GM21723 (cell line): ENCODE results near the gene CD69.
"Not testable (repeated sequence)": the region's sequence is repeated elsewhere in the genome, so short reads cannot be mapped to it uniquely, and the experiment has no call there.

Source experiments
- ATAC-seq: cut with Tn5 transposase; IDR thresholded peaks from one replicate; pipeline ENCODE4 v1.9.1; 2021; ENCODE audit warnings: mild to moderate bottlenecking, moderate library complexity; ENCODE audit not compliant: unreplicated experiment

The CD69 gene

GRCh38 chr12:9724023-9724422 is 36.7 kb downstream of the CD69 start:
- ATAC-seq = no peak

GRCh38 chr12:9721394-9722092 is 39.2 kb downstream of the CD69 start:
- ATAC-seq = peak; percentile 58

DNA sequence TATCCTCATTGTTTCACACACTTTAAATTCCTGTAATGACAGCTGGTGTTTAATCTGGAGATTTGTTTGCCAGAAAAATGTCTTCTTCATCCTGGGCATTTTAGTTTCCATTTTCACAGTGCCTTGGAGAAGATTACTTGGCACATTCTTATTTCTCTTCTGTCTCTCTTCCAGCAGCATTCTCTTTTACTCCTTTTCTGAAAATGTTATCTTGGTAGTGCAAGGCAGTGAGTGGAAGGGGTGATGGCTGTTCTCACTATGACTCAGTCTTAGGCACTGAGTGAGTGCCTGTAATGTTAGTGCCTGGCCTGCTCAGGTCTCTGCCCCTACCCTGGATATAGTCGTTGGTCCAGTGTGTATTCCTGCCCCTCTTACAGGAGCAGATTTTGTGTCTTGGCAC is 40.9 kb downstream of the CD69 start:
- no peak for ATAC-seq

DNA sequence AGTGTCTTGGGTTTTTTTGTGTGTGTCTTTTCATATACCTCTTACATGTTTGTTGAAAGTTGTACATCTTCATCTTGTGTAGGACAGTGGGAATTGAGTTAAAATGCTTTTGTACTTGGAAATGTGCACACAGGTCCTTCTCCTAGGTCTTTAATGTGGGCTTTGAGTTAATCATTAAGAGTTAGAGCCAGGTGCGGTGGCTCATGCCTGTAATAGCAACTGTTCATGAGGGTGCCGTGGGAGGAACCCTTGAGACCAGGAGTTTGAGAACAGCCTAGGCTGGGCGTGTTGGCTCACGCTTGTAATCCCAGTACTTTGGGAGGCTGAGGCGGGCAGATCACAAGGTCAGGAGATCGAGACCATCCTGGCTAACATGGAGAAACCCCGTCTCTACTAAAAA is 41.7 kb downstream of the CD69 start:
- no peak for ATAC-seq

GRCh38 chr12:9717070-9717925 is 43.4 kb downstream of the CD69 start:
- ATAC-seq = no peak

- peak; percentile 73 for ATAC-seq
Measured at GRCh38 chr12:9713032-9713558, 47.6 kb downstream of the CD69 start.

DNA sequence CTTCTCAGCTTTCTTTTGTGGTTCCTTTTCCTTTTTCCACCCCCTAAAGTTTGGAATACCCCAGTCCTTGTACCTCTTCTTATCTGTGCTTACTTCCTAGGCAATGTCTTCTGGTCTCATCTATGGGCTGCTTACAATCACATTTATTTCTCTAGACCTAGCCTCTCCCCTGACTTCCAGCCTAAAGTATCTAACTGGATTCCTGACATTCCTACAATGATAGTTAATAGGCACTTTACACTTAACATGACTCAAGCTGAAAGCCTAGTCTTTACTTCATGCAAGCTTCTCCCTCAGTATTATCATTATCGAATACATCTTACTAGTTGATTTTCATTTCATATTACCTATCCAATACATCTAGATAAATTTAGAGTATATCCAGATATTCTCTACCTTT is 49.0 kb downstream of the CD69 start:
- ATAC-seq = no peak

DNA sequence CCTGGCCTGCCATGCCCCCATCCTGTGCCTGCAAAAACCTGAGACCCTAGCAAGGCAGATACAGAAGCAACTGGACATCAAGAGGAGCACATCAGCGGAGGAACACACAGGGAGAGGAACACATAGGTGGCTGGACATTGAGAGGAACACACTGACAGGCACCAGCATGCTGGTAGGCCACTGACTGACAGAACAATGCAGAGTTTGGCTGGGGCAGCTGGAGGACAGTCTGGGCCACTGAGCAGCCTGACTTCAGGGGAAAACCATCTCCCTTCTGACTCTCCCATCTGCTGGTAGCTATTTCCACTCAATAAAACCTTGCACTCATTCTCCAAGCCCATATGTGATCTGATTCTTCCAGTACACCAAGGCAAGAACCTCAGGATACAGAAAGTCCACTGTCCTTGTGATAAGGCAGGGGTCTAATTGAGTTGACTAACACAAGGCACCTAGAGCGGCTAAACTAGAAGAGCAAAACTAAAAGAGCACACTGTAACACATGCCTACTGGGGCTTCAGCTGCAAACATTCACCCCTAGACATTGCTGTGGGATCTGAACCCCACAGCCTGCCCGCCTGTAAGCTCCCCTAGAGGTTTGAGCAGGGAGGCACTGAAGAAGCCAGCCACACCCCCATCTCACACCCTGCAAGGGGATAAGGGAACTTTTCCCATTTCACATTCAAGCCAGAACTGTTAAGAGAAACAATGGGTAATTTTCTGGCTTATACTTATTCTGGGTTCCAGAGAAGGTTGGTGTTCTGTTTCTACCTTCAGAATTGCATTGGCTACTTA is 49.9 kb downstream of the CD69 start:
- ATAC-seq = no peak

GRCh38 chr12:9708853-9709252 is 51.8 kb downstream of the CD69 start:
- no peak for ATAC-seq

DNA sequence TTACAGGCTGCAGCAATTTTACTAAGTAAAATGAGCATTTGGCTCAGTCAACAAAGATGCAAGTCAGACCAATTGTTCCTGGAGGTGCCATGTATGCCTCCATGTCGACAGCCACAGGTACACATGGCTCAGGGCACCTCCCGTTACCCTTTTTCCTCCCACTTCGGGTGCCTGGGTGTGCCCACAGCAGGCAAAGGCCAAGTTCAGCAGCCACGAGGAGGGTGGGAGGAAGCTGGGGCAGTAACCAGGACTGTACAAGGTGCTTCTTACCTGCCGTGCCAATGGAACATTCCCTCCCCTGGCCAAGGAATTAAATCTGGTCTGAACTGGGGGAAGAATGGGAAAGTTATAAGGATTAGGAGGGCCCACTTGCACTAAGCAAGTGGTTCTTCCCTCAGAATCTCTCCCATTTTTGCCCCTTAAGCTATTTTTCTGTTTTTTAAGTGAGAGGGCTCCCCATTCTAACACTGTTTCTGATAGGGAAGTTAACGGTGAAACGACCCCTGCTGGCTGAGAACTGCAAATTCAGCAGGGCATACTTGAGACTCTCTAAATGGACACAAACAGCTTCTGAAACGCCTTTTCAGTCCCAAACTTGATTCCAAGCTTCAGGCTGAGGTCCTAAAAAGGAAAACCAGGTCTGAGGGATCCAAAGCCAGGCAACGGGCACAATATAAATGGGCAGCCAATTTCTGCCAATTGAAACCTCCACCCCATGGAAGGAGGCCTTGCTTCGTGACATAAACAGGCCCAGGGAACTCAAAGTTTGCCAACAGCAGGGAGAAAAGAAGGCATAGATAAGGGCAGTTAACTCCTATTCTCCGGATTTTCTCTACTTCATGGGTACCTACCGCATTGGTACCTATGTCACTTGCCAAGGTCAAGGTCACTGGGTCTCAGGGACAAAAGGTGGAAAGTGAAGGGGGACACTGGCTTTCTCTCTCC is 52.6 kb downstream of the CD69 start:
- ATAC-seq = no peak

GRCh38 chr12:9707356-9707755 is 53.3 kb downstream of the CD69 start:
- no peak for ATAC-seq

DNA sequence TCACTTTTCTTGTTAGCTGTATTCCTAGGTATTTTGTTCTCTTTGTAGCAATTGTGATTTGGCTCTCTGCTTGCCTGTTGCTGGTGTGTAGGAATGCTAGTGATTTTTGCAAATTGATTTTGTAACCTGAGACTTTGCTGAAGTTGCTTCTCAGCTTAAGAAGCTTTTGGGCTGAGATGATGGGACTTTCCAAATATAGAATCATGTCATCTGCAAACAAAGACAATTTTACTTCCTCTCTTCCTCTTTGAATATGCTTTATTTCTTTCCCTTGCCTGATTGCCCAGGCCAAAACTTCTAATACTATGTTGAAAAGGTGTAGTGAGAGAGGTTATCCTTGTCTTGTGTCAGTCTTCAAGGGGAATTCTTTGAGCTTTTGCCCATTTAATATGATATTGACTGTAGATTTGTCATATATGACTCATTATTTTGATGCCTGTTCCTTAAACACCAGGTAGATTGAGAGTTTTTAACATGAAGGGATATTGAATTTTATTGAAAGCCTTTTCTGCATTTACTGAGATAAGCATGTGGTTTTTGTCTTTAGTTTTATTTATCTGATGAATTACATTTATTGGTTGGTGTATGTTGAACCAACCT is 54.5 kb downstream of the CD69 start:
- ATAC-seq = no peak

GRCh38 chr12:9704561-9704960 is 56.1 kb downstream of the CD69 start:
- ATAC-seq = not testable (repeated sequence)
